Stomach (tissue), 4 donors: ENCODE results near the gene BBS9.

ENCODE experiments used
- CTCF ChIP-seq, 7 experiments: fragments of 450-650 bp in 4 of 7; fragments of 200-600 bp in 3 of 7; sonication (generic) in 3 of 7; IDR thresholded peaks; one replicate each; pipeline ENCODE4 v1.5.1; 2016 to 2019; ENCODE audit warnings: antibody characterized with exemption in 7 of 7, control low read depth in 2 of 7, mild to moderate bottlenecking in 1 of 7
- POLR2A ChIP-seq, 4 donors: fragments of 450-650 bp; IDR thresholded peaks; one replicate each; pipeline ENCODE4 v1.6.1; 2016; ENCODE audit warnings: antibody characterized with exemption in 4 of 4, control low read depth in 2 of 4, mild to moderate bottlenecking in 1 of 4, moderate library complexity in 1 of 4

DNA sequence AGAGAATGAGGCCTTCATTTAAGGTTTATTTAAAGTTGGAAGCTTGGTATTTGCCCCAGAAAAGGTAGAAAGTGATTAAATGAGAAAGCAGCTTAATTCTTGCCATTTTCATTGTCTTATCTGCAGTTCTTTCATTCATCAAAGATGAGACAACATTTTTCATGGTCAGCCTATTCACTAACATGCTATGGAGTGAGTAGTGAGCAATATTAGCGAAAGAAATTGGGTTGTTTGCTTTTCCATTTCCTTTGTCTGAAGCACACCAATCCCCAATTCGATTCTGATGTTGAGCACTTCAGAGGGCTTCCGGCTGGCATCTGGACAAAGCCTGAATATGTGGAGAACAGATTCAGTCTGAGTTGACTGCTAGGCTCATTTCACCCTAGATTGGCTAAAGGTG lies 317.2 kb downstream of the BBS9 start:
- TF ChIP-seq POLR2A (IDR thresholded peaks at IDR 0.05) (no peak), CTCF (IDR thresholded peaks at IDR 0.05) (no peak)
